NOMO-1 treated with dmso at 0.1 percent for 144 hours (cell line): Measurements from ENCODE around the gene AK4.
"Not testable (repeated sequence)": the region's sequence is repeated elsewhere in the genome, so short reads cannot be mapped to it uniquely, and the experiment has no call there.

ENCODE experiments used
- DNase-seq: peaks from one replicate; lab custom pipeline; 2025; ENCODE audit not compliant: unreplicated experiment; lab: John Stamatoyannopoulos, UW

AK4 gene

DNA sequence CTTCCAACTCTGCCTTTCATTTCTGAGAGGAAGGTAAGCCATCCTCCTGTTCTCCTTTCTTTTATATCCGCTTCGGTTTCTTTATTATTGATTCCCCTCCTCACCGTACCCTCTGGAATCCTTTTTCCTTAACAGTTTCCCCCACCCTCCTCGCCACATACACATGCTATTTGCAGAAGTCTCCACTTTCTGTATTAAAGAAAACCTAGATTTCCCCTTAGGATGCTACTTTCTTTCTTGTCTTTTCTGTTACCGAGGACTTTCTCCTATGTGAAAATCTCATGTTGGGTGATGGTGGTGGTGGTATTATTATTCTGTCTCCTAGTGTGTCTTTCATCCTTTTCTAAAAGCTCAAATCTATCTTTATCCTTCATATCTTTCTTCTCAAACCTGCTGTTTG lies 62.3 kb downstream of the AK4 start:
- no peak for DNase-seq

DNA sequence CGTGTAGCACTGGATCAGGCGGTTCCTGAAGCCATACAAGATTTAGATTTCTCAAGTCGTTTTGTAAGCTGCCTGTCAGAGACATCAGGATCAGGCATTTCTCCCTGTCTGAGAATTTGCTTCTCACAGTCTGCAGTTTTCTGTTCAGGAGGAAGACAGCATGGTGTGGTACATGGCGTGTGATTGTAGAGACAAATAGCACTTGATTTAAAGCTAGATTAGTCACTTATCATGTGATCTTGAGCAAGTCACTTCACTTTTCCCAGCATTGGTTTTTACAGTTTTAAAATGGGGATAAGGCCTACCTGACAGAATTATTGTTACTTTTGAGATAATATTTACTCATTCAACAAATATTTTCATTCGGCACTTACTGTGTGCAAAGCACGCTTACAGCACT lies 63.3 kb downstream of the AK4 start:
- no peak for DNase-seq

DNA sequence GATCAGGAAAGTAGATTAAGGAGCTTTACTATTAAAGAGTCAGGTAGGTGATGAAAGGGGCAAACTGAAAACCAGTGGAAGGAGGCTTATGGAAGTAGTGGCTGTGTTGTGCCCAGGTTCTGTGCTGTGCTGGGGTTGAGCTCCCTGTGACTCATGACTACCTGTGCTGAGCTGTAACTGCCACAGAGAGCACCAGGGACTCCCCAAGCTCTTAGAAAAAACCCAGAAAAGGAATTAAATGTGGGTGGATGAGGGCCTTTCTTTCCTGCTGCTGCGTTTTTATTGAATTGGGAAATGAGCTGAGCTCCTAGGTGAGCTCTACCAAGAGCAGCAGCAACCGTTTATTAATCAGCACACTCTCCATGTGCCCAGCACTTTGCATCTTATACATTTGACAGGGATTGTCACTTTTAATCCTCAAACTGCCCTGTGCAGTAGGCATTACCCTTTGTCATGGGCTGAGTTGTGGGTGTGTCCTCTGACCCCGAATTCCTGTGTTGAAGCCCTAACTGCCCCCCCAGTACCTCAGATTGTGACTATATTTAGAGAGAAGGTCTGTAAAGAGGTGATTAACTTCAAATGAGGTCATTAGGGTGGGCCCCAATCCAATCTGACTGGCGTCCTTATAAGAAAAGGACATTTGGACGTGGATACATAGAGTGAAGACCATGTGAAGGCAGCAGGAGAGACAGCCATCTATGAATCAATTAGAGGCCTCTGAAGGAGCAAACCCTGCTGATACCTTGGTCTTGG lies 65.4 kb downstream of the AK4 start:
- no peak for DNase-seq

DNA sequence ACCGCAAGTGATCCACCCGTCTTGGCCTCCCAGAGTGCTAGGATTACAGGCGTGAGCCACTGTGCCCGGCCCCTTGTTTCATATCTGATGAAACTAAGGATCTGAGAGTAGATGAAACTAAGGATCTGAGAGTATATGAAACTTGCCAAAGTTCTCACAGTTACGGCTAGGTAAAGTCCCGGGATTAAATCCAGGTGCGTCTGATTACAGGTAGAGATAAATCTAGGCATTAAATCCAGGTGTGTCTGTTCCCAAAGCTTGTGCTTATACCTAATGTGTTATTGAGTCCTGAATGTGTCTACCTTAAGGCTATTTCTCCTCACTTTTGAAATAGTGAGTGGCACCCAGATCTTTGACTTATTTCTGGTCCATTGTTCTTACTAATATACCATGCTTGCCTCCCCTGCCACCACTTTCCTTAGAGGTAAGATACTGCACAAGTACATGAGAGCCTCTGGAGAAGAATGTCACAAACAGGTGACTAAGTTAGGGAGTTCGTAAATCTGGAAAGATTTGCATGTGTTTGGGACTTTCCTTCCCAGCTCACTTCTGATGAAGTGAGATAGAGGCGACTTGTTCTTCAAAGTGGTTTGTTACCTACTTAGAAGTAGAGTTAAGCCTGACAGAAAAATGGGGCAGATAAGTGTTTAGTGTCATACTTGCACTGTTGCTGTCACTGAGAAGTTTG lies 66.5 kb downstream of the AK4 start:
- no peak for DNase-seq

DNA sequence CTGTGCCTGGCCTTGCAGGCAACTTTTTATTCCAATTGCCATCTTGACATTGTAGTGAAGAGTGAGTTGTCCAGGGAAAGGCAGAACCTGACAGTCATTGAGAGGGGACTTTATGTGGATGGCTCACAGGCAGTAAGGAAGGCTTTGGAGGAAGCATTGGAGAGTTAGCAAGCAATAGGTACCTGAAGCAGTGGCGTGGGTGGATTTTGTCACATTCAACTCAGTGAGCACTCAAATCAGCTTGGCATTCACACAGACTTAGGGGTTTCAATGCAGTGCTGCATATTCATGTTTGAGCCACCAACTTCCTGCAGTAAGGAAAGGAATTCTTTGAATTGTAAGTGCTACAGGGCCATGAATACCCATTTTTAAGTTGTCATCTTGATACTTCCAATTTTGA lies 69.0 kb downstream of the AK4 start:
- no peak for DNase-seq

DNA sequence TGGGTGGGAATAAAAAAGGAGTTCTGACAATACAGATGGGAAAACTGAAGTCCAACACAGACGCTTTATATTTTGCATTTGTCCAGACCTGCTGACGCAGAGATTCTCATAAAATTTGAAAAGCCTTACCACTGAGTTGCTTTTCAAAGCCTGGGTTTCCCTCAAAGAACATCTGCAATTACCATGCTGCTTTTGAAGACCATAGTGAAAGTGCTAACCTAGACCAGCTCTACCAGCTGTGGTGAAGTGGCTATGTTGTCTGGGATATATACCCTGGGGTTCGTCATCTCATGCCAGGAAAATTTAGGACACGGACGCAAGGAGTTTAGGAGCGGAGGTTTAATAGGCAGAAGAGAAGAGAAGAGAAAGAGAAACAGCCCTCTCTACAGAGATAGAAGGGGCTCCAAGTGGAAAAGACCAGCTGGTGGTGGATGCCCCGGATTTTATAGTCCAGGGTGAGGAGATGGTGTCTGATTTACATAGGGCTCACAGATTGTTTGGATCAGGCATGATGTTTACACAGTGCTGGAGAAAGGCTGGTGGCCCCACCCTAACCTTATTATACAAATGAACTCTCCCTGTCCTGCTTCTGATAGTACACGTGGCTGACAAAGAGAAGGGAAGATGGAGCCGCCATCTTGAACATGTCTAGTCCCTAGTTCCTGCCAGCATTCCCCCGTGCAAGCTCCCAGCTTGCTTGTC lies 73.8 kb downstream of the AK4 start:
- DNase-seq: no peak

DNA sequence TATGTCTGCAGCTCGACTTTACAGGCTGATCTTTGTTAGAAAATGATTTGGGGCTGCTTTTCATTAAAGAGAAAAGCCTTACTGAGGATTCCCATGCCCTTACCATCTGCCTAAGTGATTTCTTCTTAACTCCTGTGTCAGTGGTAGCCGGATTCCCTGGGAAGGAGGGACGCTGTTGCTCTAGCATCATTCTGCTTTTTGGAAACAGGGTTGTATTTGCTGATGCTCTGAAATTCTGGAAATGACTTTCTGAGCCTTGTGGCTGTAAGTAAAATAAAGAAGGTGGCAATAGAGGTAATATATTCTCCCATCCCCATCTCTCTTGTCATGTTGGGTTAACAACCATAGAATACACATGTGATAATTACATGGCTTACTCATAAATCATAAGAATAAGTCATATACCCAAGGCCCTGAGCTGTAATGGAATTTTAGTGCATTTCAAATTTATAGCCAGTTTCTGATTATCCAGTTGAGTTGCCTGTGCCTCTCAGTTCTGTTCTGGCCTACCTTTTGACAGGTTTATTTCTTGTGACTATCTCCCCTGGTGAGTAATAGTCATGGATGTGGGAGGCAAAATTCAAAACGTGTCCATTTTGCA lies 74.4 kb downstream of the AK4 start:
- DNase-seq: no peak

DNA sequence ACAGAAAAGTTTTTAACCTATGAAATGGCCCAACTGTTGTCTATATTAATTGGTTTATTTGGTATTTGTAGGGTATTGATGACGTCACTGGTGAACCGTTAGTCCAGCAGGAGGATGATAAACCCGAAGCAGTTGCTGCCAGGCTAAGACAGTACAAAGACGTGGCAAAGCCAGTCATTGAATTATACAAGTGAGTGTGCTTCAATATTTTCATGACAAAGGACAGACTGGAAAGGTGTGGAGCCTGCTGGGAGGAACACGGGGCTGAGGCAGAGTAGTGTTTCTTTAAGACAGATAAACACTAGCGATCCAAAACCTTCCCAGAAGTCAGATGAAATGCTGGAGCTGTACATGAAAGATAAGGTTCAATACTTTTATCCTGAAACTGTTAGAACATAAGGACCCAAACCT lies 76.7 kb downstream of the AK4 start:
- DNase-seq: no peak

DNA sequence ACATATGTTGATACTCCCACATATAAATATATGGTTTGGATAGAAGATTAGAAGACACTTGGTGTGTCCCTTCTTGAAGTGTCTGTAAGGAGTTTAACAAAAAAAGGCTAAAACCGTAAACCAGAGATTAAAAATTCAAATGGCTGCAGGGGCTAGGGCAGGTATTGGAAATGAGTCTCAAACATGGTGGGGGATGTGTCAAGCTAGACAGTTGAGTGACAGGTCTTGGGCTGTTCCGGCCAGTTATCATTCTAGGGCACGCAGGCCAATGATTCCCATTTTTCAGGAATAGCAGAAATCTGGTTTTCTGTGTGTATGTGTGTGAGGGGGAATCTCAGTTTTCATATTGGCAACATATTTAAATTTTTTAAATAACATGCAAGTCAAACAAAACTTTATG lies 77.2 kb downstream of the AK4 start:
- DNase-seq: no peak

DNA sequence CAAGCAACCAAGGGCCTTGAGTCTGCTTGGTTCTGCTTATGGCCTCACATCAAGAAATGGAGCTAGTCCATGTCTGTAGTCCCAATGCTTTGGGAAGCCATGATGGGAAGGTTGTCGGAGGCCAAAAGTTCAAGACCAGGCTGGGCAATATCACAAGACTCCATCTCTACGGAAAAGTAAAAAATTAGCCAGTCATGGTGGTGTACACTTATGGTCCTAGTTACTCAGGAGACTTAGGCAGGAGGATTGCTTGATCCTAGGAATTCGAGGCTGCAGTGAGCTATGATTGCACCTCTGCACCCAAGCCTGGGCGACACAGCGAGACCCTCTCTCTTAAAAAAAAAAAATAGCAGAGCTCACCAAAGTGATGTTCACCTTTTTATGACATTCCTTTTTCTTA lies 81.2 kb downstream of the AK4 start:
- no peak for DNase-seq

DNA sequence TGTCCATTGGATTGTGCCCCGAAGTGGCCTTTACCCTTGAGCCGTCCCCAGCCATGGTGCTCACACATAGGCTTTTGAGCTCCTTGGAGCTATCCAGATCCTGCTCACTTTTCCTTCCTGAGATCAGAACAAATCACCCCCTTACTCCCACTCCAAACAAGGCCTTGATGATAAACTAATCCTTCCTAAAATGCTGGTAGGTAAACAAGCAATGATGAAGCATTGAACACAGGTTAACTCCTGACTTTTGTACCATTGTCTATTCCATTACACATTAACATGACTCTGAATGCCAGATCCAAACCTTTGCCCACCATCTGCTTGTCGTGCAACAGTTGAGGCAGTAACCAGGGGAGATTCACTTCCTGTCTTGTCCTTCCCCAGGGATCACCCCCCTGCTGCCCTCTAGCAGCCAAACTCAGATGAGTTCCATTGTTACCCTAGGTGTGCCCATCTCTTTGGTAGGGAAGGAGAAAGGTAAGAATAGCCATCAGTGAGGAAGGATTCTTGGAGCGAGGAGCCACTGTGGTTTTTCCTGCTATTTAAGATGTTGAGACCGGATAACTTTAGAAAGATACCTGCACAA lies 81.8 kb downstream of the AK4 start:
- DNase-seq: no peak

DNA sequence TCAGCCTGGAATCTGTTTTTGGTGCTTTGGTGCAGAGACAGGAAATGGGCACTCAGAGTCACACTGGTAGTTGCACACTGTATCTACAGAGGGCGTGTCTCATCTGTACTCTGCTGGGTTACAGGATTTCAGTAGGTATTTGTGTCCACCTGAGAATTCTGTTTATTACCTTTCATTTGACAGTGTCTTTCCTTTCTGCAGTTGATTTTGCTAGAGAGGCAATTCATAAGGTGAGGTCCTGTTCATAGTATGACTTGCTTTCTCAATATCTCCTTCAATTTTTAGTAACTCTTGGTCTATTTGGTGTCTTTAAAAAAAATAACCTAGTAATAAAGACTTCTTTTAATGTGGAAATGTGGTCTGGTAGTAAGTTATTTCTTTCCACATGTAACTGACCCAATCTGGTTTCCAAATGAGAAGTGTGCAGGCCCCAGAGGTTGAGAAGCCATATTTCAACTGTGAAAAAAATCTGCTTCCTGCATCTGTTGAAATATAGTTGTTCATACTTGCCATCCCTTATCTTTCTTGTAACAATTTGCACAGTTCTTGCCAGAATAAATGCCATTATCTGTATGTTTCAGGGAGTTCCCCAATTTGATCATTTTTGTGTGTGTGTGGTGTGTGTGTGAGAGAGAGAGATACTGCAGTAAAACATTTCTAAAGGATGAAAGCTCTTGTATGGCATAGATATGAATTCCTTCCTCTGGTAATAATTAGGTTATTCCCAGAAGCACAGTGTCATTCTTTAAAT lies 82.9 kb downstream of the AK4 start:
- no peak for DNase-seq

DNA sequence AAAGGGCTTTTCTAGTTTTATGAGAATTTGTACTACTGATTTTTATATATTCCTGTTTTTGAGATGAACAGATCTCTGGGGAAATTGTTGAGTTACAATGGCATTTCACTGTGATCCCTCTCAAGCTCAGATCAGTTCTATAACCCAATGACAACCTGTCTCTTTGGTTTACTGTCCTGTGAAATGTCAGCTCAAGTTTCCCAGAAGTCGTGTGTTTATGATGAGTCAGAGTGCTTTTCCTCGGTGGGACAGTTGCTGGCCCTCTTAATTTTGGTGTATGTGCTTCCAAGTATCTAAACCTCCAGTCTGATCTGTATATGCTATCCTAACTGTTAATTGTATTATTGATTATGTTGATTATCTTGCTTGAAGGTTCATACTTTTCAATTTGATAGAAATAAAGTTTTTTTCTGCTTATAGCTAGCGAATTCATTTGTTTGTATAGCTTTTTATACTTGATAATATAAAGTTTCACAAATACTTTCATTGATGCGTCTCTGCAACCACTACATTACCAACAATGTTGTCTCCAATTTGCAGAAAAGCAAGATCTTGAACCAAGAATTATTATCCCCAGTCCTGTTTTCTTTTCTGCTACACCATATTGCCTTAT lies 83.8 kb downstream of the AK4 start:
- no peak for DNase-seq

DNA sequence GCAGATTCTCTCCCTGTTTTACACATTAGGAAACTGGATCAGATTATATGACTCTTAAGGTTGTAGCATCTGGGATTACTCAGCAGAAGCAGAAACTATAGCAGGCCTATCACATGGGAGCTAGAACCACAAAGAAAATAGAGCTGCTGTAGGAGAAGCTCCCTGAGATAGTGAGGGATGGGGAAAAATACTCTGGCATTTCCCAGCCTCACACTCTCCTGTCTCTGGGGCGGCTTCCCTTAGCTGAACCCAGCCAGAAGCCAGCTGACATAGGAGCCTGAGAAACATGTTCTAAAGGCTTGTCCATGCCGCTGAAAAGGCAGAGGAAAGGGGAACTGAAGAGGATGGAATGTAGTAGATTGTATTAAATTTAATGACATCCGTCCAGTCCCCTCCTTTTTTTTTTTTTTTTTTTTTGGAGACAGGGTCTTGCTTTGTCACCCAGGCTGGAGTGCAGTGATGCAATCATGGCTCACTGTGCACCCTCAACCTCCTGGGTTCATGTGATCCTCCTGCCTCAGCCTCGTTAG lies 84.5 kb downstream of the AK4 start:
- no peak for DNase-seq

DNA sequence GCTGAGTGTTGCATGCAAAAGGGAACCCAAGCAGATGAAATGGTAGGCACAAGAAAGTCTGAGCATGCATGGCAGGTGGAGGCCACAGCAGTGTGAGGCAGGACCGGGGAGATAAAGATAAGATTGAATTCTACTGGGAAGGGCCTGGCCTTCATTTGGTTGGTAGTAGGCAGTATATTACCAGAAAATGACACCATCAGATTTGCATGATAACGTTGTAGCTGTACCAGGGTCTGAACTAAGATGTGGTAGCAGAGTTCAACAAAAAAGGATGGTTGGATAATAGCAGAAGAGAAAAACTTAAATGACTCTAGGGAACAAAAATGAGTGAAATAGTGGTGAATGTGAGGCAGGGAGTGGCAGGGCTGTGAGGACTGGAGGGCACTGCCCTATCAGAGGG lies 85.8 kb downstream of the AK4 start:
- DNase-seq: no peak

DNA sequence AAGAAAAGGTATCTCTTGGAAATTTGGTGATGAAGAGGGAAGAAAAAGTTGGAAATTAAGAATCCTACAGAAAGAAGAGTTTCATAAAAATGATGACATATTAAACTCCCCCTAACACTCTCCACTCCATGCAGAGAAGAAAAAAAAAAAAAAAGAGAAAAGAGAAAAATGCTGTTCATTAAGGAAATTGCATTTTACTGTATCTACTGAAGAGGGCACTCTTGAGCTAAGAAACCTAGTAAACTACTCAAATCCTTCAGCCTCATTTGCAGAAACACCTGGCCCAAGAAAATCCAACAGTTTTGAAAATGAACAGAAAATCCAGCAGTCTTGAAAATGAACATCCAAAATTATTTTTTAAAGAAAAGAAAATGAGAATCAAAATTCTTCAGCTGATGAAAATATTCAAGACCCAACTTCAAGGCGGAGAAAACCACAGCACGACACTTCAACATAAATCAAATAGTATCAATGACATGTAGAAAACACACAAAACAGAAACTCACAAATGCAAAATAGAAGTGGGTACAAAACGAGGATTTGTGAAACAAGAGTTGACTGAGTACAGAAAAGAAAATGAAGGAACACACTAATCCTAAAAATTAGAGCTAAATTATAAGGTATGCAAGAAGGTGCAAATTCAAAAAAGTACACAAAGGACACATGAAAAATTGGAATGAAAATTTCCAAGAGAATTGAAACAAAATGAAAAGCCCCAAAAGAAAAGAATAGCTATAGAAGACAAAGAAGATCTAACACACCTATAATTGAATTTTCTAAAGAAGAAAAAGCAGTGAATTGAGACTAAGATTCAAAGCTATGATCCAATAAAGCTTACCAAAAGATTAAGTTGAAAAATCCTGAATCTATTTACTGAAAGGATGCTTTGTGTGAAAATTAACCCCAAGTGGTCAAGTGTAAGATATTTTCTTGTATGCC lies 88.1 kb downstream of the AK4 start:
- no peak for DNase-seq

DNA sequence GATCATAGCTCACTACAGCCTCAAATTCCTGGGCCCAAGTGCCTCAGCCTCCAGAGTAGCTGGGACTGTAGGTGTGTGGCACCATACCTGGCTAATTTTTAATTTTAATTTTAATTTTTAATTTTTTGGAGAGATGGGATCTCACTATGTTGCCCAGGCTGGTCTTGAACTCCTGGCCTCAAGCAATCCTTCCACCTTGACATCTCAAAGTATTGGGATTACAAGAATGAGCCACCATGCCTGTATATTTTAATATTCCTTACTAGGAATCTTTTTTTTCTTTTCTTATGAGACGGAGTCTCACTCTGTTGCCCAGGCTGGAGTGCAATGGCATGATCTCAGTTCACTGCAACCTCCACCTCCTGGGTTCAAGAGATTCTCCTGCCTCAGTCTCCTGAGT lies 89.1 kb downstream of the AK4 start:
- DNase-seq: not testable (repeated sequence)

DNA sequence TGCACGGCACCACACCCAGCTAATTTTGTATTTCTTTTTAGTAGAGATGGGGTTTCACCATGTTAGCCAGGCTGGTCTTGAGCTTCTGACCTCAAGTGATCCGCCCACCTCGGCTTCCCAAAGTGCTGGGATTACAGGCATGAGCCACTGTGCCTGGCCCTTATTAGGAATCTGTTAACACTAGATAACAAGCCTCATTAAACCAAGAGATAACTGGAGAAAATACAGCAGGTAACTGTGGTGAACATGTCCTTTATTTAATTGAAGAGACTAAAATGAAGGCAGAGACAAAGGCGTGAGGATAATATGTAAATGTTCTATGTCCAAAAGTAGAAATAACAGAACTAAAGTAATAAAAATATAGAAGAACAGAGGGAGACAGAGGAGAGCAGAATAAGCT lies 89.5 kb downstream of the AK4 start:
- DNase-seq: no peak

DNA sequence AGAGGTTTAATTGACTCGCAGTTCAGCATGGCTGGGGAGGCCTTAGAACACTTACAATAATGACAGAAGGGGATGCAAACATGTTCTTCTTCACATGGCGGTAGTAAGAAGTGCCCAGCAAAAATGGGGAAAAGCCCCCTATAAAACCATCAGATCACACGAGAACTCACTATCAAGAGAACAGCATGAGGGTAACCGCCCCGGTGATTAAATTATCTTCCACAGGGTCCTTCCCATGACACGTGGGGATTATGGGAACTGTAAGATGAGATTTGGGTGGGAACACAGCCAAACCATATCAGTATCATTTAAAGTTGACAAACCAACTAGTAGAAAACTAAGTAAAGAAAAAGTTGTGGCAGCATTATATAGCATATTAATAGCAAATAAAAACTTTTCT lies 90.0 kb downstream of the AK4 start:
- DNase-seq: no peak
